Subcutaneous abdominal adipose tissue (tissue), 5 donors: ENCODE measurements around the gene ABCA2.

ENCODE experiments used
- H3K27ac ChIP-seq: one replicate; pipeline ENCODE4 v1.7.0; 2013; ENCODE audit warnings: low read depth, mild to moderate bottlenecking, inconsistent platforms, low read length, moderate library complexity
- H3K27me3 ChIP-seq, 5 donors: one replicate each; pipeline ENCODE4 v1.7.0; 2013; ENCODE audit warnings: low read length in 5 of 5, inconsistent platforms in 1 of 5; ENCODE audit not compliant: control insufficient read depth in 5 of 5, insufficient read depth in 4 of 5
- H3K36me3 ChIP-seq, 5 donors: one replicate each; pipeline ENCODE4 v1.7.0; 2013; ENCODE audit warnings: low read length in 5 of 5; ENCODE audit not compliant: control insufficient read depth in 5 of 5, insufficient read depth in 5 of 5
- H3K4me1 ChIP-seq, 5 donors: one replicate each; pipeline ENCODE4 v1.7.0; 2013; ENCODE audit warnings: low read length in 5 of 5, mild to moderate bottlenecking in 3 of 5, moderate library complexity in 1 of 5; ENCODE audit not compliant: control insufficient read depth in 5 of 5, insufficient read depth in 5 of 5
- H3K4me3 ChIP-seq, 5 donors: one replicate each; pipeline ENCODE4 v1.7.0; 2013; ENCODE audit warnings: low read length in 5 of 5, low read depth in 1 of 5
- H3K9ac ChIP-seq, 5 donors: one replicate each; pipeline ENCODE4 v1.7.0; 2013; ENCODE audit warnings: low read length in 5 of 5, mild to moderate bottlenecking in 4 of 5, moderate library complexity in 3 of 5
- H3K9me3 ChIP-seq, 5 donors: one replicate each; pipeline ENCODE4 v1.7.0; 2013; ENCODE audit warnings: low read length in 5 of 5; ENCODE audit not compliant: control insufficient read depth in 5 of 5
- donor health status: healthy.
- donor health status: healthy.
- donor health status: healthy.
- donor health status: healthy.
- donor health status: healthy.

The ABCA2 gene

GRCh38 chr9:137015976-137016375 is 12.1 kb downstream of the ABCA2 start:
- Histone ChIP-seq H3K4me1 (no peaks in the 10 kb centered on the region), H3K36me3 (peaks cover 0 to 87% (median 64%) of the 10 kb centered on the region in 5 donors), H3K4me3 (no peak overlapping the region), H3K9me3 (no peaks in the 10 kb centered on the region), H3K27me3 (no peaks in the 10 kb centered on the region), H3K9ac (no peak overlapping the region), H3K27ac (no peak overlapping the region)

DNA sequence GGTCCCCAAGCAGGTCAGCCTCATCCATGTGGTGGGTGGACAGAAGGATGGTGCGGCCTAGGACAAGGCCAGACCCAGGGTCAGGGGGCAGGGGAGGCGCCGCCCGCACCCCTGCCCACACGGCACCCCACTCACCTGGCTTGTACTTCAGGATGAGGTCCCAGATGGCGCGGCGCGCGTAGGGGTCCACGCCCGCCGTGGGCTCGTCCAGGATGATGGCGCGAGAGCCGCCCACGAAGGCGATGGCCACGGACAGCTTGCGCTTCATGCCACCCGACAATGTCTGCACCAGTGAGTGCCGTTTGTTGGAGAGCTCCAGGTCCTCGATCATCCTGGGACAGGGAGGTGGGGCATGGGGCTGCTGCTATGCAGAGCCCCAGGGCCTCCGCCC is 12.5 kb downstream of the ABCA2 start:
- Histone ChIP-seq H3K27me3 (no peaks in the 10 kb centered on the region), H3K36me3 (peaks cover 0 to 84% (median 61%) of the 10 kb centered on the region in 5 donors), H3K9me3 (no peaks in the 10 kb centered on the region), H3K4me3 (no peak overlapping the region), H3K9ac (no peak overlapping the region), H3K27ac (no peak overlapping the region), H3K4me1 (no peaks in the 10 kb centered on the region)

GRCh38 chr9:137014776-137015539 is 13.1 kb downstream of the ABCA2 start:
- Histone ChIP-seq H3K4me3 (no peak overlapping the region), H3K36me3 (peaks cover 0 to 81% (median 63%) of the 10 kb centered on the region in 5 donors), H3K9me3 (no peaks in the 10 kb centered on the region), H3K27ac (no peak overlapping the region), H3K27me3 (no peaks in the 10 kb centered on the region), H3K9ac (no peak overlapping the region), H3K4me1 (no peaks in the 10 kb centered on the region)

- Histone ChIP-seq H3K9me3 (no peaks in the 10 kb centered on the region), H3K27me3 (no peaks in the 10 kb centered on the region), H3K4me3 (no peak overlapping the region), H3K9ac (no peak overlapping the region), H3K27ac (no peak overlapping the region), H3K36me3 (peaks cover 0 to 85% (median 69%) of the 10 kb centered on the region in 5 donors), H3K4me1 (no peaks in the 10 kb centered on the region)
Observed at GRCh38 chr9:137014166-137014565, 13.9 kb downstream of the ABCA2 start.

DNA sequence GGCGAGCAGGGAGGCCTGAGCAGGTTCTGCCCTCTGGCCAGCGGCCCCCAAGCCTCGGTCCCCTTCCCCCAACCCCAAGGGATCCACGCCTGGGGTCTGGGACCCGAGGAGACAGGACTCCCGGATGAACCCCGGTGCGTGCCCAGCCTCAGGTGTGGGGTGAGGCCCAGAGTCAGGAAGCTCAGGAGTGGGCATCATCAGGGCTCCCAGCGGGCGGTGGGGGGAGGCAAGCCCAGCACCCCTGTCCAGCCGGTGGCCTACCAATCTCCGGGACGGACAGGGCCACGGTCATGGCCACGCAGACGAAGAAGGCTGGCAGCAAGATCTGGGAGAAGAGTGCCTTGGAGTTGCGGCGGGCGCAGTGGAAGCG is 14.5 kb downstream of the ABCA2 start:
- Histone ChIP-seq H3K9ac (no peak overlapping the region), H3K27ac (no peak overlapping the region), H3K4me1 (no peaks in the 10 kb centered on the region), H3K36me3 (peaks cover 0 to 82% (median 66%) of the 10 kb centered on the region in 5 donors), H3K9me3 (no peaks in the 10 kb centered on the region), H3K27me3 (no peaks in the 10 kb centered on the region), H3K4me3 (no peak overlapping the region)

DNA sequence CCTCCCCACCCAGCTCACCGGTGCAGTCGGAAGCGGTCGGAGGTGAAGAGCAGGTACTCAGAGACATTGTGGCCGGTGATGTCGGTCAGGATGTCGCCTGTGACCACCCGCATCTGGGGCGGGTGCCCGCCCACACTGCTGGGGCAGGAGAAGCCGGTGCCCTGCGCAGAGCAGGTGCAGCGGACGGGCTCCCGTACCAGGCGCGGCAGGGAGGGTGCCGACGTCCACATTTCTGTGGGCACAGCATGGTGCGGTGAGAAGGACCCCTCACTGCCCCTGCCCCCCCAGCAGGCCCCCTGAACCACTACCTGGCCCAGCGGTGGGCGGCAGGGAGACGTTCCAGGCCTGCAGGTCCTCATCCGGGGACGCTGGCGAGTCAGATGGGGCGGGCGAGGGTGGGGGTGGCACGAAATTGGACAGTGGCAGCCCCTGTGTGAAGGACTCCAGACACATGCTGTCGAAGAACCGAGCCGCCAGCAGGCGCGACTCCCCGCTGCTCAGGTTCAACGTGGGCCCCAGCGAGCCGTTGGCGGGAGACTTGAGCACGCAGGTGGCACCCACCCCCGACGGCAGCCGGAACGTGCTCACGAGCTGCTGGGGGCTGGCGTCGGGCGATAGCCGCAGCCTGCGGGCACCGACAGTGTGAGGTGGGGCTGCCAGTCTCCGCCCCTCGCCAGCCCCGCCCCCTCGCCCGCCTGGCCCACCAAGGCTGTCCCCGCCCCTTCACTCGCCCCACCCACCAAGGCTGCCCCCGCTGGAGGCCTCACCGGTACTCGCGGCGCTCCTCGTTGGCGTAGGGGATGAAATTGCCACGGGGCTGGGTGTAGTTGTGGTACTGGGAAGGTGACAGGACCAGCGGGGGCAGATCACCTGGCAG is 15.1 kb downstream of the ABCA2 start:
- Histone ChIP-seq H3K27ac (no peak overlapping the region), H3K4me3 (no peak overlapping the region), H3K27me3 (no peaks in the 10 kb centered on the region), H3K9ac (no peak overlapping the region), H3K36me3 (peaks cover 0 to 86% (median 69%) of the 10 kb centered on the region in 5 donors), H3K9me3 (no peaks in the 10 kb centered on the region), H3K4me1 (no peaks in the 10 kb centered on the region)

GRCh38 chr9:137011907-137012675 is 15.9 kb downstream of the ABCA2 start:
- H3K27ac ChIP-seq: no peak overlapping the region
- no peaks in the 10 kb centered on the region for H3K27me3 ChIP-seq
- no peak overlapping the region for H3K4me3 ChIP-seq
- H3K4me1 ChIP-seq: no peaks in the 10 kb centered on the region
- H3K9me3 ChIP-seq: no peaks in the 10 kb centered on the region
- H3K36me3 ChIP-seq: peaks cover 0 to 84% (median 64%) of the 10 kb centered on the region in 5 donors
- H3K9ac ChIP-seq: no peak overlapping the region

- Histone ChIP-seq H3K4me3 (no peak overlapping the region), H3K9ac (no peak overlapping the region), H3K4me1 (no peaks in the 10 kb centered on the region), H3K27ac (no peak overlapping the region), H3K36me3 (peaks cover 0 to 75% (median 57%) of the 10 kb centered on the region in 5 donors), H3K9me3 (no peaks in the 10 kb centered on the region), H3K27me3 (no peaks in the 10 kb centered on the region)
Observed at GRCh38 chr9:137011156-137011555, 16.9 kb downstream of the ABCA2 start.

GRCh38 chr9:137009938-137010732 is 17.9 kb downstream of the ABCA2 start:
- H3K4me3 ChIP-seq: no peak overlapping the region
- H3K4me1 ChIP-seq: no peaks in the 10 kb centered on the region
- H3K9me3 ChIP-seq: no peaks in the 10 kb centered on the region
- H3K27ac ChIP-seq: no peak overlapping the region
- no peak overlapping the region for H3K9ac ChIP-seq
- peaks cover 0 to 65% (median 48%) of the 10 kb centered on the region in 5 donors for H3K36me3 ChIP-seq
- no peaks in the 10 kb centered on the region for H3K27me3 ChIP-seq
